Activated CD8-positive, alpha-beta T cell treated with anti-CD3 and anti-CD28 coated beads for 36 hours (primary cell): ENCODE results near the gene CARD19. TPM values are rescaled to one million over a fixed set of nuclear protein-coding genes. Genes with fewer than 3 reads are reported as not detected.

Source experiments
- ATAC-seq: fragments of 200-7000 bp; cut with Tn5 transposase; one replicate; pipeline ENCODE4 v1.10.0; 2021; ENCODE audit warnings: mild to moderate bottlenecking, moderate library complexity
- CTCF ChIA-PET: fragments of 350-600 bp; sonication (Branson Sonifier 250); formaldehyde crosslinking; loops from one replicate; lab custom pipeline; 2021; ENCODE audit warnings: antibody characterized with exemption; lab: Charles Lee
- POLR2A ChIA-PET: fragments of 350-600 bp; sonication (Branson Sonifier 250); formaldehyde crosslinking; loops from one replicate; lab custom pipeline; 2021; ENCODE audit warnings: antibody characterized with exemption; lab: Charles Lee
- DNase-seq: peaks from one replicate; pipeline ENCODE4 v3.0.0-alpha.2; 2020
- H3K27ac Mint-ChIP-seq: one replicate; pipeline ENCODE4 v1.8.0; 2021; ENCODE audit warnings: mild to moderate bottlenecking, mixed read lengths
- H3K27me3 Mint-ChIP-seq: one replicate; pipeline ENCODE4 v1.8.0; 2021; ENCODE audit warnings: mixed read lengths
- H3K36me3 Mint-ChIP-seq: one replicate; pipeline ENCODE4 v1.8.0; 2021; ENCODE audit warnings: low read depth, mixed read lengths
- H3K4me1 Mint-ChIP-seq: one replicate; pipeline ENCODE4 v1.8.0; 2021; ENCODE audit warnings: low read depth, mixed read lengths
- H3K4me3 Mint-ChIP-seq: one replicate; pipeline ENCODE4 v1.8.0; 2021; ENCODE audit warnings: mild to moderate bottlenecking, moderate library complexity, mixed read lengths
- H3K9me3 Mint-ChIP-seq: one replicate; pipeline ENCODE4 v1.8.0; 2021; ENCODE audit warnings: mixed read lengths
- CTCF ChIP-seq: fragments of 200-600 bp; IDR thresholded peaks from one replicate; pipeline ENCODE4 v1.8.0; 2022; ENCODE audit warnings: antibody characterized with exemption, mild to moderate bottlenecking
- intact Hi-C: fragments of 100-400 bp; cut with micrococcal nuclease; formaldehyde crosslinking; loops from one replicate; pipeline ENCODE4 v1.10.0; 2022
- total RNA-seq, 2 experiments: library from RNA; stranded (reverse); gene quantifications; one replicate each; pipeline ENCODE4 v1.2.3, GENCODE V29; 2021

Gene CARD19
- total RNA-seq, 2 experiments from 2014 or later: 42.9 to 43.4 TPM

GRCh38 chr9:93121316-93122241 is 25.6 kb downstream of the CARD19 start:
- ATAC-seq (no peak), DNase-seq (peak; percentile 1)
- Mint-ChIP-seq H3K36me3 (peaks cover 37% of the 10 kb centered on the region), H3K27ac (no peak overlapping the region), H3K27me3 (no peaks in the 10 kb centered on the region), H3K4me3 (no peak overlapping the region), H3K9me3 (no peaks in the 10 kb centered on the region), H3K4me1 (peaks cover 27% of the 10 kb centered on the region)
- intact Hi-C loops: no loop called here
- ChIA-PET POLR2A (interaction anchor here (1.1 to 4.3 kb wide), 3 partner anchors 10 to 13 kb away, joined by 6 to 22 read pairs (median 7); partner anchors contain the start of gene NINJ1), CTCF (interaction anchor here (1.5 to 3.8 kb wide), 2 partner anchors 12 to 13 kb away, joined by 3 to 48 read pairs; partner anchors contain the start of gene NINJ1)
- TF ChIP-seq CTCF: no peak

GRCh38 chr9:93122721-93123221 is 26.8 kb downstream of the CARD19 start:
- intact Hi-C loops: no loop called here
- DNase-seq: peak; percentile 0
- ATAC-seq: no peak
- TF ChIP-seq CTCF: no peak
- ChIA-PET POLR2A (interaction anchor here (2.5 kb wide), 1 partner anchor 11 kb away, joined by 7 read pairs; the partner anchor contains the start of gene NINJ1), CTCF (no interaction called here)
- Mint-ChIP-seq H3K4me1 (peaks cover 39% of the 10 kb centered on the region), H3K36me3 (peaks cover 40% of the 10 kb centered on the region), H3K9me3 (no peaks in the 10 kb centered on the region), H3K4me3 (no peak overlapping the region), H3K27ac (no peak overlapping the region), H3K27me3 (no peaks in the 10 kb centered on the region)

- no peak for TF ChIP-seq CTCF
- ChIA-PET CTCF (interaction anchor here (4.5 kb wide), 1 partner anchor 14 kb away, joined by 27 read pairs; no protein-coding TSS in a partner anchor), POLR2A (interaction anchor here (0.6 to 2.5 kb wide), 2 partner anchors 10 to 11 kb away, joined by 3 to 7 read pairs; partner anchors contain the start of gene NINJ1)
- intact Hi-C loops: no loop called here
- peaks cover 40% of the 10 kb centered on the region for H3K36me3 Mint-ChIP-seq
- no peak for ATAC-seq
- H3K4me3 Mint-ChIP-seq: no peak overlapping the region
- H3K4me1 Mint-ChIP-seq: peaks cover 48% of the 10 kb centered on the region
- no peak overlapping the region for H3K27ac Mint-ChIP-seq
- H3K9me3 Mint-ChIP-seq: no peaks in the 10 kb centered on the region
- DNase-seq: peak; percentile 2
- no peaks in the 10 kb centered on the region for H3K27me3 Mint-ChIP-seq
Observed at GRCh38 chr9:93123561-93124283, 27.7 kb downstream of the CARD19 start.

- ChIA-PET POLR2A (no interaction called here), CTCF (interaction anchor here (1.1 to 4.5 kb wide), 2 partner anchors 13 to 15 kb away, joined by 3 to 27 read pairs; no protein-coding TSS in a partner anchor)
- intact Hi-C loops: no loop called here
- Mint-ChIP-seq H3K27ac (peak overlapping the region; percentile 6), H3K27me3 (no peaks in the 10 kb centered on the region), H3K36me3 (peaks cover 39% of the 10 kb centered on the region), H3K9me3 (no peaks in the 10 kb centered on the region), H3K4me3 (no peak overlapping the region), H3K4me1 (peaks cover 47% of the 10 kb centered on the region)
- TF ChIP-seq CTCF: no peak
- no peak for ATAC-seq
- DNase-seq: peak; percentile 1
Observed at GRCh38 chr9:93124793-93125192, 28.8 kb downstream of the CARD19 start.
